HG02642 (cell line): ENCODE measurements around the gene ASPG.

ENCODE experiments used
- ATAC-seq: cut with Tn5 transposase; IDR thresholded peaks from one replicate; pipeline ENCODE4 v1.9.1; 2021; ENCODE audit warnings: mild to moderate bottlenecking; ENCODE audit not compliant: unreplicated experiment, poor library complexity

The ASPG gene

GRCh38 chr14:104085032-104085888 is at the start of gene ASPG:
TSS of gene ASPG (plus strand) at chr14:104085700. CDS start at chr14:104085771, 71 bp downstream.
- no peak for ATAC-seq

- ATAC-seq, result no peak
Measured at GRCh38 chr14:104036212-104036611, 49.3 kb upstream of the ASPG start.

GRCh38 chr14:104037074-104037473 is 48.4 kb upstream of the ASPG start:
- no peak for ATAC-seq

- ATAC-seq, result no peak
Measured at GRCh38 chr14:104037903-104038302, 47.6 kb upstream of the ASPG start.

GRCh38 chr14:104039214-104039613 is 46.3 kb upstream of the ASPG start:
- ATAC-seq, result no peak

GRCh38 chr14:104040539-104040938 is 45.0 kb upstream of the ASPG start:
- ATAC-seq, result no peak

- no peak for ATAC-seq
Measured at GRCh38 chr14:104041430-104042104, 43.9 kb upstream of the ASPG start.

- no peak for ATAC-seq
Measured at GRCh38 chr14:104044016-104044415, 41.5 kb upstream of the ASPG start.

- no peak for ATAC-seq
Measured at GRCh38 chr14:104047761-104048160, 37.7 kb upstream of the ASPG start.

- no peak for ATAC-seq
Measured at GRCh38 chr14:104048758-104049507, 36.6 kb upstream of the ASPG start.

GRCh38 chr14:104049576-104050240 is 35.8 kb upstream of the ASPG start:
- ATAC-seq, result no peak

GRCh38 chr14:104051092-104051813 is 34.2 kb upstream of the ASPG start:
- no peak for ATAC-seq

GRCh38 chr14:104054222-104054905 is 31.1 kb upstream of the ASPG start:
- ATAC-seq, result no peak

GRCh38 chr14:104062281-104062680 is 23.2 kb upstream of the ASPG start:
- no peak for ATAC-seq

- ATAC-seq, result no peak
Measured at GRCh38 chr14:104064003-104064402, 21.5 kb upstream of the ASPG start.

GRCh38 chr14:104066279-104066678 is 19.2 kb upstream of the ASPG start:
- ATAC-seq, result no peak

- ATAC-seq, result no peak
Measured at GRCh38 chr14:104066719-104067295, 18.7 kb upstream of the ASPG start.

- ATAC-seq, result no peak
Measured at GRCh38 chr14:104069541-104069940, 16.0 kb upstream of the ASPG start.

GRCh38 chr14:104072586-104072985 is 12.9 kb upstream of the ASPG start:
- no peak for ATAC-seq
